Measurements from ENCODE around the gene MATK. TPM values are rescaled to one million over a fixed set of nuclear protein-coding genes. Genes with fewer than 3 reads are reported as not detected.

Gene MATK
- polyA plus RNA-seq, 1 experiment, result not detected

DNA sequence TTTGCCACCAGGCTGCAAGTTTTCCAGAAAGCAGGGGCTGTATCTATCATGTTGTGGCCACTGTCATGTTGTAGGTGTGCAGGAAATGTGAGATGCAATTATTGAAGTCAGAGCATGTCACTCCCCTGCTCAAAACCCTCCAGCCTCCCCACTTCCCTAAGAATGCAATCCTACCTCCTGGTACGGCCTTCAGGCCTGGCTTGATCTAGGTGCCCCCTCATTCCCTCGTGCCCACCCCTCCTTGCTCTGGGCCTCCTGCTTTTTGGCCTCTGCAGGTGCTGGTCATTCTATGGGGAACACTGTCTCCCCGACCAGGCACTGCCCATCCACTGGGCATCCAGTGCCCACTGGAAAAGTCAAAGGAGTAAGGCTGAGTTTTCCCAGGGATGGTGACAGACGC, 28.5 kb upstream of the MATK start:
- CTCF ChIA-PET, result no interaction called here
- POLR2A ChIA-PET, result no interaction called here
- Histone ChIP-seq H3K4me3 (ENCODE audit: low read depth, low read length) (no peak overlapping the region), H3K9me3 (ENCODE audit: control insufficient read depth, insufficient read depth, low read length) (peaks cover 3% of the 10 kb centered on the region; the same call in 1 of the 2 replicates), H3K27me3 (ENCODE audit: control insufficient read depth, insufficient read depth, low read length) (peaks cover 16% of the 10 kb centered on the region), H3K27ac (ENCODE audit: low read depth, low read length) (no peak overlapping the region)
- DNase-seq (ENCODE audit: low read depth, low spot score), result no peak
- TF ChIP-seq, protein P1, sequence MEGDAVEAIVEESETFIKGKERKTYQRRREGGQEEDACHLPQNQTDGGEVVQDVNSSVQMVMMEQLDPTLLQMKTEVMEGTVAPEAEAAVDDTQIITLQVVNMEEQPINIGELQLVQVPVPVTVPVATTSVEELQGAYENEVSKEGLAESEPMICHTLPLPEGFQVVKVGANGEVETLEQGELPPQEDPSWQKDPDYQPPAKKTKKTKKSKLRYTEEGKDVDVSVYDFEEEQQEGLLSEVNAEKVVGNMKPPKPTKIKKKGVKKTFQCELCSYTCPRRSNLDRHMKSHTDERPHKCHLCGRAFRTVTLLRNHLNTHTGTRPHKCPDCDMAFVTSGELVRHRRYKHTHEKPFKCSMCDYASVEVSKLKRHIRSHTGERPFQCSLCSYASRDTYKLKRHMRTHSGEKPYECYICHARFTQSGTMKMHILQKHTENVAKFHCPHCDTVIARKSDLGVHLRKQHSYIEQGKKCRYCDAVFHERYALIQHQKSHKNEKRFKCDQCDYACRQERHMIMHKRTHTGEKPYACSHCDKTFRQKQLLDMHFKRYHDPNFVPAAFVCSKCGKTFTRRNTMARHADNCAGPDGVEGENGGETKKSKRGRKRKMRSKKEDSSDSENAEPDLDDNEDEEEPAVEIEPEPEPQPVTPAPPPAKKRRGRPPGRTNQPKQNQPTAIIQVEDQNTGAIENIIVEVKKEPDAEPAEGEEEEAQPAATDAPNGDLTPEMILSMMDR (IDR thresholded peaks at IDR 0.05; ENCODE audit: low read depth, low read length), result no peak

DNA sequence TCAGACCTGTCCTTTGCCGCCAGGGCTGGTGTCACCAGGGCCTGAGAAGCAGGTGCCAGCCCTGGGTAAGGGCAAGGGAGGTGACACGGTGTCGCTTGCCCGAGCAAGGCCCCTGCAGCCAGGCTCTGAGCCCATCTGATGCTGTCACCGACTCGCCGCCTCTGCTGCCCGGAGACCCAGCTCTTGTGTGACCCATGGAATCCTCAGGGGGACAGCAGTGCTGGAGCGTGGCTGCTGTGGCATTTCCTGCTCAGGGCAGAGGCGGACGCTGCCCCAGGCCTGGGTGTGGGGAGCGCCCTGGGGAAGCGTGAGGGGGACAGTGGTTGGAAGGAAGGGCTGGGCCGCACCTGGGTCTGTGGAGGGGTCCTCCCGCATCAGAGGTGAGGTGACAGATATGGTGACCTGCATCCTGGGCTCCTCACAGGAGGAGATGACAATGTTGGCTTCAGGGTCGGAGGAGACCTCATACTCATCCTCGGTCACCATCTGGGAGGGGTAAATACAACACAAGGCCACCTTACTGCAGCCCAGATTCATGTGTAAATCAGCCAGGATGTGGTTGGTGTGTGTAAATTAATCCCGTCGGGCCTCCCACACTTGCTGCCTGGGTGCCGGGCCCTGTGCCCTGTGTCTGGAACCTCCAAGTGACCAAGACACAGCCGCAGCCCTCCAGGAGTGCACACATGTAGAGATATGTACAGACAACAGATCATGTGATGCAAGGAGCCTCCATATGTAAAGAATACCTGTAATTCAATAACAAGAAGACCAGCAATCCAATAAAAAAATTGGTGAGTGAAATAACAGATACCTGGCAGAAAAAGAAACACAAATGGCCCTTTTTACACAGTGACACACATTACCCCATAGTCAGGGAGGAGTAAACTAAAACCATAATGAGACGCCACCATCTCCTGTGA, 27.6 kb upstream of the MATK start:
- CTCF ChIA-PET, result interaction anchor here (2.2 kb wide), 1 partner anchor 9 kb away, joined by 8 read pairs; no protein-coding TSS in a partner anchor
- no peak for DNase-seq (ENCODE audit: low read depth, low spot score)
- Histone ChIP-seq H3K27me3 (ENCODE audit: control insufficient read depth, insufficient read depth, low read length) (peaks cover 15% of the 10 kb centered on the region), H3K4me3 (ENCODE audit: low read depth, low read length) (no peak overlapping the region), H3K27ac (ENCODE audit: low read depth, low read length) (no peak overlapping the region), H3K9me3 (ENCODE audit: control insufficient read depth, insufficient read depth, low read length) (peaks cover 6% of the 10 kb centered on the region; the same call in 1 of the 2 replicates)
- TF ChIP-seq, protein P1 (IDR thresholded peaks at IDR 0.05; ENCODE audit: low read depth, low read length), result no peak
- POLR2A ChIA-PET, result no interaction called here

DNA sequence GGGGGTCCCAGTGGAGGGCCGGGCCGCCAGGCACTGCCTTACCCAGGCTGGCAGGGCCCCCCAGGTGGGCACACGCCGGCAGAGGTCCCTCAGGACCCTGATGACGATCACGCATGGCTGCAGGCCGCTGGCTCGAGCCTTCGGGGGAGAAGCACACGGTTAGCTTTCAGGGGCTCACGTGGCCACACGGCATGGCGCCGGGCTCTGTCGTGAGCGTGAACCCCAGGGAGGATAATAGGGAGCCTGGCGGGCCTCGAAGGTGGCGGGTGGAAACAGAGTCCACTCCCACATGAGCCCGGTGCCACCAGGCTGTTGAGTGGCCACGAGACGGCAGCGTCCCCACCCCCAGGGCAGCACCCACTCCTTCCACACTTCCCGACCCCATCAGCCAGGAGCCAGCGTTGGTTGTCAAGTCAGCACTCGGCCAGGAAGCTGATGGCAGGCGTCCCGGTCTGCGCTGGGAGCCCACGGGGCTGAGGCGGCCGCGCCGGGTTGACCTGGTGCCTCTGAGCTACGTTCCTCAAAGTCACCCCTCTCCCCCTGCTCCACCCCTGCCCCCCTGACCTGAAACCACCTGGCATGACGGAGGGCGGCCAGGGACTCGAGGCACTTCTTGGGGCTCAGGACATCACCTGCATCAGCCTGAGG, 24.7 kb upstream of the MATK start:
- DNase-seq (ENCODE audit: low read depth, low spot score), result no peak
- Histone ChIP-seq H3K4me3 (ENCODE audit: low read depth, low read length) (no peak overlapping the region), H3K27ac (ENCODE audit: low read depth, low read length) (no peak overlapping the region), H3K9me3 (ENCODE audit: control insufficient read depth, insufficient read depth, low read length) (peaks cover 23% of the 10 kb centered on the region), H3K27me3 (ENCODE audit: control insufficient read depth, insufficient read depth, low read length) (peaks cover 3% of the 10 kb centered on the region)
- TF ChIP-seq, protein P1 (IDR thresholded peaks at IDR 0.05; ENCODE audit: low read depth, low read length), result no peak
- ChIA-PET POLR2A (no interaction called here), CTCF (interaction anchor here (2.2 kb wide), 1 partner anchor 11 kb away, joined by 8 read pairs; no protein-coding TSS in a partner anchor)

DNA sequence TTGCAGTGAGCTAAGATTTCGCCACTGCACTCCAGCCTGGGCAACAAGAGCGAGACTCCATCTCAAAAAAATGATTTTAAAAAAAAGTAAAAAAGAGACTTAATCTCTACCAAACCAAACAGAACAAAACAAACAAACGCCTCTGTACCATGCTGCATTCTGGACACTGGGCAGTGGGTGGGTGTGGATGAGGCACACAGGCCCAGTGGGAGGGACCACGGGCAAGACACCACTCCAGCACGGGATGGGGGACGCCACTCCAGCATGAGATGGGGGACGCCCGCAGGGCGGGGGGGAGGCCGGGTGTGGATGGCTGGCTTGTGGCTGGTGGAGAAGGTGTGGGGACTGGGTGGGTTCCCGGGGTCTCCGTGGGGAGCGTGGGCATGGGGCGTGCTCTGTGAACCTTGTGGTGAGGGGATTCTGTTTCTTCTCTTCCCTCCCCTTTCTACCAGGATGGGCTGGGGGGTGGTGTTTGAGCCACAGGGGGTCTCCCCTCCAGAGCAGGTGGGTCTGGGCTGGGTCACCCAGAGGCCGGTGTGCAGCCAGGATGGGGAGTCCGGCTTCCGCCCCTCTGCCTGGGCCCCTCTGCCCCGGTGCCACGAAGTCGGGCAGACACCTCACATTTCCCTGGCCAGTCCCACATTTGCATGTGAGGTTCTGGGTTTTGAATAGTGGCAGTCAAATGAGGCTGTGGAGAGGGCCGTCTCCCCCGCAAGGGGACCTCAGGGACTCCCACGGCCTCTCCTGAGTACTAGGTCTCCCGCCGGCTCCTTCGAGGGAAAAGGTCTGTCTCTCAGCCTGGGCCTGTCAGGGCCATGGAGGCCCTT, 23.9 kb upstream of the MATK start:
- Histone ChIP-seq H3K9me3 (ENCODE audit: control insufficient read depth, insufficient read depth, low read length) (peaks cover 23% of the 10 kb centered on the region), H3K27ac (ENCODE audit: low read depth, low read length) (no peak overlapping the region), H3K4me3 (ENCODE audit: low read depth, low read length) (no peak overlapping the region), H3K27me3 (ENCODE audit: control insufficient read depth, insufficient read depth, low read length) (peaks cover 3% of the 10 kb centered on the region)
- DNase-seq (ENCODE audit: low read depth, low spot score), result no peak
- POLR2A ChIA-PET, result no interaction called here
- TF ChIP-seq, protein P1 (IDR thresholded peaks at IDR 0.05; ENCODE audit: low read depth, low read length), result no peak
- CTCF ChIA-PET, result no interaction called here

Measured in AG04450 (cell line).